Measurements from ENCODE around the gene MAP3K8. TPM values are rescaled to one million over a fixed set of nuclear protein-coding genes. Genes with fewer than 3 reads are reported as not detected.

MAP3K8 gene
- total RNA-seq, 1 donor from 2014 or later = 5.1 TPM

DNA sequence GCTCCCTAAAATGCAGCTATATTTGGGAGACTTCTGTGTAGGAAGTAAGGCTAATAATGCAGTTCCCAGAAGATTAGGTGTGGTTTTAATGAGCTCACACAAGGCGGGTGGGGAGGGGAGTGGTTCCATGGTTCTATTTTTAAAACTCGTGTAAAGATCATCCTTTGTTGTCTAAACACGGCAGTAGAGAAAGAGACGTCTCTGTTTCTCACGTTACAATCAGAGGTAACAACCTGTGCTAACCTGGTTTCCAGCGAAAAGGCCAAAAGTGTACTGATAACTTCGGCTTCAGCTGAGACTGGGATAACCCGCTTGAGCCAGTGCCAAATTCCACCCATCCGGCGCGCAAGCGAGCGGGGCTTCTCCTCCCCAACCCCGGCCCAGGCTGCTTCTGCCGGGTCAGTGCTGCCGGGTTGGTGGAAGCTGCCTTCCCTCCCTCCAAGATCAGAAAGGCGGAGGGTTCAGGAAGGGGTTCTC lies 2.5 kb upstream of the MAP3K8 start:
- Histone ChIP-seq H3K4me1 (ENCODE audit: insufficient read depth, low read length) (peaks cover 17% of the 10 kb centered on the region), H3K9ac (ENCODE audit: low read length) (no peak overlapping the region), H3K4me3 (ENCODE audit: insufficient read depth, low read depth, low read length) (no peak overlapping the region), H3K9me3 (ENCODE audit: insufficient read depth, low read depth, low read length) (no peaks in the 10 kb centered on the region), H2AFZ (ENCODE audit: low read depth, low read length) (no peak overlapping the region), H4K20me1 (ENCODE audit: insufficient read depth, low read length) (no peaks in the 10 kb centered on the region), H3K27ac (ENCODE audit: low read depth, low read length) (no peak overlapping the region), H3K27me3 (ENCODE audit: insufficient read depth, low read length) (no peaks in the 10 kb centered on the region), H3K79me2 (ENCODE audit: insufficient read depth, low read length) (peaks cover 3% of the 10 kb centered on the region), H3K4me2 (ENCODE audit: low read length) (peak overlapping the region; percentile 30), H3K36me3 (ENCODE audit: insufficient read depth, low read length) (no peaks in the 10 kb centered on the region)
- H3K4me3 Mint-ChIP-seq (ENCODE audit: unreplicated experiment) = peak overlapping the region; percentile 54
- TF ChIP-seq, protein P1, sequence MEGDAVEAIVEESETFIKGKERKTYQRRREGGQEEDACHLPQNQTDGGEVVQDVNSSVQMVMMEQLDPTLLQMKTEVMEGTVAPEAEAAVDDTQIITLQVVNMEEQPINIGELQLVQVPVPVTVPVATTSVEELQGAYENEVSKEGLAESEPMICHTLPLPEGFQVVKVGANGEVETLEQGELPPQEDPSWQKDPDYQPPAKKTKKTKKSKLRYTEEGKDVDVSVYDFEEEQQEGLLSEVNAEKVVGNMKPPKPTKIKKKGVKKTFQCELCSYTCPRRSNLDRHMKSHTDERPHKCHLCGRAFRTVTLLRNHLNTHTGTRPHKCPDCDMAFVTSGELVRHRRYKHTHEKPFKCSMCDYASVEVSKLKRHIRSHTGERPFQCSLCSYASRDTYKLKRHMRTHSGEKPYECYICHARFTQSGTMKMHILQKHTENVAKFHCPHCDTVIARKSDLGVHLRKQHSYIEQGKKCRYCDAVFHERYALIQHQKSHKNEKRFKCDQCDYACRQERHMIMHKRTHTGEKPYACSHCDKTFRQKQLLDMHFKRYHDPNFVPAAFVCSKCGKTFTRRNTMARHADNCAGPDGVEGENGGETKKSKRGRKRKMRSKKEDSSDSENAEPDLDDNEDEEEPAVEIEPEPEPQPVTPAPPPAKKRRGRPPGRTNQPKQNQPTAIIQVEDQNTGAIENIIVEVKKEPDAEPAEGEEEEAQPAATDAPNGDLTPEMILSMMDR (IDR thresholded peaks at IDR 0.05; ENCODE audit: insufficient read depth, low read depth, low read length) = no peak
- no peak for TF ChIP-seq EZH2 (IDR thresholded peaks at IDR 0.05; ENCODE audit: insufficient read depth, low read length)
- no peak for FAIRE-seq
- peak; percentile 44 for DNase-seq (ENCODE audit: low read depth)
- no peaks in the 10 kb centered on the region for H3K36me3 Mint-ChIP-seq (ENCODE audit: low read depth, unreplicated experiment)
- peaks cover 5% of the 10 kb centered on the region for H3K4me1 Mint-ChIP-seq (ENCODE audit: low read depth, unreplicated experiment)
- H3K27ac Mint-ChIP-seq (ENCODE audit: unreplicated experiment) = no peak overlapping the region
- H3K27me3 Mint-ChIP-seq (ENCODE audit: low read depth, unreplicated experiment) = peaks cover 2% of the 10 kb centered on the region
- no peaks in the 10 kb centered on the region for H3K9me3 Mint-ChIP-seq (ENCODE audit: unreplicated experiment)

GRCh38 chr10:30432622-30433305 lies 1.2 kb upstream of the MAP3K8 start:
- Histone ChIP-seq H3K27me3 (ENCODE audit: insufficient read depth, low read length) (no peaks in the 10 kb centered on the region), H2AFZ (ENCODE audit: low read depth, low read length) (peak overlapping the region; percentile 85), H3K79me2 (ENCODE audit: insufficient read depth, low read length) (peaks cover 5% of the 10 kb centered on the region), H3K36me3 (ENCODE audit: insufficient read depth, low read length) (no peaks in the 10 kb centered on the region), H3K4me2 (ENCODE audit: low read length) (peak overlapping the region; percentile 94), H3K9ac (ENCODE audit: low read length) (peak overlapping the region; percentile 90), H3K27ac (ENCODE audit: low read depth, low read length) (peak overlapping the region; percentile 77), H4K20me1 (ENCODE audit: insufficient read depth, low read length) (peaks cover 5% of the 10 kb centered on the region), H3K4me1 (ENCODE audit: insufficient read depth, low read length) (peaks cover 30% of the 10 kb centered on the region), H3K9me3 (ENCODE audit: insufficient read depth, low read depth, low read length) (no peaks in the 10 kb centered on the region), H3K4me3 (ENCODE audit: insufficient read depth, low read depth, low read length) (peak overlapping the region; percentile 73)
- FAIRE-seq = no peak
- peaks cover 18% of the 10 kb centered on the region for H3K4me1 Mint-ChIP-seq (ENCODE audit: low read depth, unreplicated experiment)
- H3K27ac Mint-ChIP-seq (ENCODE audit: unreplicated experiment) = peak overlapping the region; percentile 41
- peak overlapping the region; percentile 87 for H3K4me3 Mint-ChIP-seq (ENCODE audit: unreplicated experiment)
- no peaks in the 10 kb centered on the region for H3K36me3 Mint-ChIP-seq (ENCODE audit: low read depth, unreplicated experiment)
- peaks cover 2% of the 10 kb centered on the region for H3K27me3 Mint-ChIP-seq (ENCODE audit: low read depth, unreplicated experiment)
- TF ChIP-seq, protein P1 (IDR thresholded peaks at IDR 0.05; ENCODE audit: insufficient read depth, low read depth, low read length) = no peak
- no peak for TF ChIP-seq EZH2 (IDR thresholded peaks at IDR 0.05; ENCODE audit: insufficient read depth, low read length)
- no peaks in the 10 kb centered on the region for H3K9me3 Mint-ChIP-seq (ENCODE audit: unreplicated experiment)
- no peak for DNase-seq (ENCODE audit: low read depth)

- Mint-ChIP-seq H3K4me1 (ENCODE audit: low read depth, unreplicated experiment) (peaks cover 23% of the 10 kb centered on the region), H3K27me3 (ENCODE audit: low read depth, unreplicated experiment) (peaks cover 2% of the 10 kb centered on the region), H3K9me3 (ENCODE audit: unreplicated experiment) (no peaks in the 10 kb centered on the region), H3K4me3 (ENCODE audit: unreplicated experiment) (peak overlapping the region; percentile 87), H3K36me3 (ENCODE audit: low read depth, unreplicated experiment) (no peaks in the 10 kb centered on the region), H3K27ac (ENCODE audit: unreplicated experiment) (peak overlapping the region; percentile 41)
- Histone ChIP-seq H3K4me3 (ENCODE audit: insufficient read depth, low read depth, low read length) (peak overlapping the region; percentile 73), H3K4me1 (ENCODE audit: insufficient read depth, low read length) (peaks cover 35% of the 10 kb centered on the region), H3K9me3 (ENCODE audit: insufficient read depth, low read depth, low read length) (no peaks in the 10 kb centered on the region), H3K27me3 (ENCODE audit: insufficient read depth, low read length) (no peaks in the 10 kb centered on the region), H3K36me3 (ENCODE audit: insufficient read depth, low read length) (no peaks in the 10 kb centered on the region), H3K27ac (ENCODE audit: low read depth, low read length) (peak overlapping the region; percentile 77), H3K9ac (ENCODE audit: low read length) (peak overlapping the region; percentile 90), H3K79me2 (ENCODE audit: insufficient read depth, low read length) (peaks cover 5% of the 10 kb centered on the region), H3K4me2 (ENCODE audit: low read length) (peak overlapping the region; percentile 94), H2AFZ (ENCODE audit: low read depth, low read length) (peak overlapping the region; percentile 85), H4K20me1 (ENCODE audit: insufficient read depth, low read length) (peaks cover 5% of the 10 kb centered on the region)
- FAIRE-seq = no peak
- DNase-seq (ENCODE audit: low read depth) = peak; percentile 67
- TF ChIP-seq EZH2 (IDR thresholded peaks at IDR 0.05; ENCODE audit: insufficient read depth, low read length) = no peak
- TF ChIP-seq, protein P1 (IDR thresholded peaks at IDR 0.05; ENCODE audit: insufficient read depth, low read depth, low read length) = no peak
Measured at GRCh38 chr10:30433306-30433729, 666 bp upstream of the MAP3K8 start.
